Posterior cingulate gyrus (tissue), 11 donors: ENCODE data around the gene LRRC70.
"Not testable (repeated sequence)": the region's sequence is repeated elsewhere in the genome, so short reads cannot be mapped to it uniquely, and the experiment has no call there.

Source experiments
- DNase-seq, 10 donors: peaks; one replicate each; pipeline versions ENCODE4 v3.0.0 to v3.0.0-alpha.2; 2020 to 2021; ENCODE audit warnings: mixed read lengths in 3 of 10
- intact Hi-C: fragments of 100-400 bp; cut with DNase I; formaldehyde crosslinking; loops from one replicate; pipeline ENCODE4 v1.15.1; 2023

Gene LRRC70

DNA sequence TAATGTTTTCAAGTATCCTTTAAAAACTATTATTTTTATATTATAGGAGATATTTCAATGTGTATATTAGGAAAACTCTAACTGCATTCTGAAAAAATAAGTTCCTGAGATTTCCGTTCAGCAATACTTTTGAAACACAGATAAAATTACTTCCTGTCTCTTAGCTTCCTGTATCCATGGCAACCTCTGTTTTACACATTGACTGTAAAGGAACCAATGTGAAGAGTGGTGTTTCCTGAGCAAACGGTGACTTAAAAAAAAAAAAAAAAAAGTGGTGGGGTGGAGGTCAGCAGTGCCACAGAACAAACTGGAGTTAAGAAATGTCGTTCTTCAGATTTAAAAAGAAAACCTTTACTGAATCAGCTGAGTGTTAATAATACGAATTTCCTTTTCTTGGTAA, at the start of gene LRRC70:
Gene LRRC70, plus strand, starts transcription at position 280 of the 400 bp plus-strand sequence. CDS start 620 bp downstream, outside the sequence.
- no peak for DNase-seq
- intact Hi-C loops = no loop called here

DNA sequence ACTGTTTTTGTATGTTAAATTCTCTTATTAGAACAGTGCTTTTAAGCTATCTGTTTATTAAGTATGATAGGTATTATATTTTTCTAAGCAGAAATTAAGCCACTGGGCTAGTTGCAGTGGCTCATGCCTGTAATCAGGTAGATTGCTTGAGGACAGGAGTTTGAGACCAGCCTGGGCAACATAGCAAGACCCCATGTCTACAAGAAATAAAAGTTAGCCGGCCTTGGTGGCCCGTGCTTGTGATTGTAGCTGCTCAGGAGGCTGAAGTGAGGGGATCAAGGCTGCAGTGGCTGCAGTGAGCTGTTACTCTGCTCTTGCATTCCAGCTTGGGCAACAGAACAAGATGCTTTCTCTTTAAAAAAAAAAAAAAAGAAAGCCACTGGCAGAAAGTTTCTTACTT, 45.0 kb upstream of the LRRC70 start:
- DNase-seq = peak in 1 of 10 donors; percentile 60
- intact Hi-C loops = no loop called here

- intact Hi-C loops = no loop called here
- DNase-seq = no peak
Observed at GRCh38 chr5:62534461-62535236, 44.0 kb upstream of the LRRC70 start.

DNA sequence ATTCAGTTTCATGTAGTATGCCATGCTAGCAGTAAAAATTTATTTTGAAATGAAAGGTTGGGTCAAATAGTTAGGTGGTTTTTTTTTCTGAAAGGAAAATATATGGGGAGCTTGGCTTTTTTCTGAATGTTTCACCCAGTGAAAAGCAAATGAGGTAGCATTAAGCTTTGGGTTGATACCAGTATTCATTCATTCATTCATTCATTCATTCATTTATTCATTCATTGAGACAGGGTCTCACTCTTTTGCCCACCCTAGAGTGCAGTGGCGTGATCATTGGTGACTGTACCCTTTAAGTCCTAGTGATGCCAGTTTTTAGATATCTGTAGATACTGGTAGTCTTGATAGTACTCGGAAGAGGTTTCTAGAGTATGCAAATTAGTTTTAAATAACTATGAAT, 42.4 kb upstream of the LRRC70 start:
- intact Hi-C loops = no loop called here
- DNase-seq = no peak

DNA sequence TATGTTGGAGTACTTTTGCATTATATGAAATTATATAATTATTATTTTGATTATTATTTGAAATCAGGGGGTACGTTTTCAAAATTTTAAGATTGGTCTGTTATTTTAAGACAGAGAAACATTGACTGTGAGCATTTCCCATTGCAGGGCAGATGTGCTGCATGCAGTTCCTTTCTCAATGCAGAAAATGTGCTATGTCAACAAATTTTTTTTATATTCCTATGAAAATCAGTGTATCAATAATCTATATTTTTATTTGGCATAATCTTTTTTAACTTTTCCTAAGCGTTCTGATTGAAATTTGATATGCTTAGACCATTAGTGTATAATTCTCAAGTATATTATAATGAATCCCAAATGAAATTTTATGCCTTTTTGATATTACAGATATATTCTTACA, 41.8 kb upstream of the LRRC70 start:
- intact Hi-C loops = no loop called here
- no peak for DNase-seq

GRCh38 chr5:62538017-62538942, 40.3 kb upstream of the LRRC70 start:
- no peak for DNase-seq
- intact Hi-C loops = no loop called here

GRCh38 chr5:62542720-62543119, 35.9 kb upstream of the LRRC70 start:
- intact Hi-C loops = no loop called here
- DNase-seq = no peak

GRCh38 chr5:62547945-62548630, 30.5 kb upstream of the LRRC70 start:
- DNase-seq = no peak
- intact Hi-C loops = no loop called here

DNA sequence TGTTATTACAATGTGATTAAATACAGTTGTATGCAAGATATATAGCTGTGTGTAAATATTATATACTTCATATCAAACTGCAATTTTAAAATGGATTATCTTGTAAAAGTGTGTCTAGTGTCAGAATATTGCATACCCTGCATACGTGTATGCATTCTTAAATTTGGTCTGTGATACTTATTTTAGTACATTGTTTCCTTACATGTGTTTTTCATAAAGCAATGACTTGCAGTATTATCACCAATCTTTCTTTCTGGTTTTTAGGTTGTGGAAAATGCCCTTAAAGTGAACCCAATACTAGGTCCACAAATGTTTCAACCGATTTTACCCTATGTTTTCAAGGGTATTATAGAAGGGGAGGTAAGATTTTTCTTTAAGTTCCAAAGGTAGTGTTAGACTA, 28.5 kb upstream of the LRRC70 start:
- intact Hi-C loops = no loop called here

GRCh38 chr5:62555930-62556329, 22.7 kb upstream of the LRRC70 start:
- intact Hi-C loops = no loop called here
- DNase-seq = no peak

More for the DNA sequence above, 28.5 kb upstream of the LRRC70 start:
- DNase-seq = no peak

GRCh38 chr5:62558941-62559340, 19.7 kb upstream of the LRRC70 start:
- intact Hi-C loops = no loop called here
- no peak for DNase-seq

DNA sequence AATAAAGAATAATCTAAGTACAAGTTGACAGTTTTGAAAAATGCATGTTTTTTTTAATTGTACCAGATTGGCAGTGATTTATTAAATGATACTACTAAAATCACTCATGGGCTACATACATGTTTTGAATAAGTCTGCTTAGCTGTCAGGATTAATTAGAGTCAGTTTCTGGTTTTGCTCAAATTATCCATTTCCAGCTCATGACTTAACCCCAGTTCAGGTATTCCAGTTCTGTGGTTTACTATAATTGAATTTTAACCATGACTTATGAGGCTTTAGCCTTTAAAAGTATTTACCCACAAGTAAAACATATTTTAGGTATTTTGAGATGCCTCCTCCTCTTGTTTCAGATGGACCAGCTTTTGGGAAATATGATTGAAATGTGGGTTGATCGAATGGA, 17.8 kb upstream of the LRRC70 start:
- intact Hi-C loops = no loop called here
- DNase-seq = no peak

DNA sequence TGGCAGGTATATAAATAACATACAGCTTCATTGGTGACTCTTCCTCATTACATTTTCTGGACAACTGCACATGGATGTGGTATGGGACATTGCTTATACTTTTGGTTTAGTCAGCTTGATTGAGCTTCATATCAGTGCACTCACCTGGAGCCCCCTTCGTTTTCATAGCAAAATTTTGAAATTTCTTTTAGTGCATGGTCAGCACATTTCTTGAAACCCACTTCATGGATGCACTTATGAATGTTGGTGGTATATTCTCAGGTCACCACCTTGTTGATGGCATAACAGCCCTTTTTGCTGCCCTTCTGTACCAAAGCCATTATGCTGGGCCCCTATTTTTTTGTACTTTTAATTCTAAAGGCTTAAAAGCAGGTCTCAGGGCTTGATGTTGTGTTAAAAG, 16.7 kb upstream of the LRRC70 start:
- intact Hi-C loops = no loop called here
- DNase-seq = no peak

GRCh38 chr5:62562867-62563266, 15.8 kb upstream of the LRRC70 start:
- intact Hi-C loops = no loop called here
- no peak for DNase-seq

GRCh38 chr5:62564101-62564500, 14.5 kb upstream of the LRRC70 start:
- no peak for DNase-seq
- intact Hi-C loops = no loop called here

DNA sequence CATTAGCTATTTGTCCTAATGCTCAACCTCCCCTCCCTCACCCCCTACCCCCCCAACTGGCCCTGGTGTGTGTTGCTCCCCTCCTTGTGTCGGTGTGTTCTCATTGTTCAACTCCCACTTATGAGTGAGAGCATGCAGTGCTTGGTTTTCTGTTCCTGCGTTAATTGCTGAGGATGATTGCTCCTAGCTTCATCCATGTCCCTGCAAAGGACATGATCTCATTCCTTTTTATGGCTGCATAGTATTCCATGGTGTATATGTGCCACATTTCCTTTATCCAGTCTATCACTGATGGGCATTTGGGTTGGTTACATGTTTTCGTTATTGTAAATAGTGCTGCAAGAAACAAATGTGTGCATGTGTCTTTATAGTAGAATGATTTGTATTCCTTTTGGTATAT, 12.9 kb upstream of the LRRC70 start:
- DNase-seq, intact Hi-C loops: not testable (repeated sequence)

GRCh38 chr5:62568143-62568542, 10.5 kb upstream of the LRRC70 start:
- intact Hi-C loops = no loop called here
- no peak for DNase-seq

GRCh38 chr5:62568800-62569432, 9.7 kb upstream of the LRRC70 start:
- intact Hi-C loops = no loop called here
- DNase-seq = no peak

DNA sequence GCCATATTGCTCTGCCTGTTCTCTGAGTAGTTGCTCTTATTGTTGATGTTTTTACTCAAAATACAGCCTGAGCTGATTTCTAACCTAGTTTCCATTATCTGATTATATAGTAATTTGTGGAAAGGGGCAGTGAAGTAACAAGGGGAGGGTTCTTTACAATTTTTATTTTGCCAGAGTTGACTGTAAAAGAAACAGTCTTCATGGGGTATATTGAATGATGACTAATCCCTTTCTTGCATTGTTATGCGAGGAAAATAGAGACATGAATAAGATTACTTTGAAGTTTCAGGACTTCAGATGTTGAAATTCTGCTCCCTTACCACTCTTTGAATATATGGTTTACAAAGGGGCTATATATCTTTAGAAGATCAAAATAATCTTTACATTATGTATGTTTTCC, 9.1 kb upstream of the LRRC70 start:
- intact Hi-C loops = no loop called here
- no peak for DNase-seq

- DNase-seq = no peak
- intact Hi-C loops = no loop called here
Observed at GRCh38 chr5:62572918-62573514, 5.6 kb upstream of the LRRC70 start.
